ENCODE results near the gene CFAP251.

GRCh38 chr12:121990114-121990647 lies 71.8 kb downstream of the CFAP251 start:
- TF ChIP-seq POLR2AphosphoS5 (IDR thresholded peaks at IDR 0.05; ENCODE audit: low read depth, low read length) (no peak), TAF1 (IDR thresholded peaks at IDR 0.05; ENCODE audit: low read depth, low read length) (no peak), POLR2A (IDR thresholded peaks at IDR 0.05; ENCODE audit: low read depth, low read length) (no peak), SPI1 (IDR thresholded peaks at IDR 0.05; ENCODE audit: low read depth, low read length) (no peak), PAX5 (IDR thresholded peaks at IDR 0.05; ENCODE audit: insufficient read depth, low read length, severe bottlenecking) (no peak), POU2F2 (IDR thresholded peaks at IDR 0.05; ENCODE audit: low read depth, low read length) (no peak)
